Parathyroid adenoma (tissue), 2 donors: Measurements from ENCODE around the gene MT3.

Experiments used
- H2AFZ ChIP-seq: fragments of 300-600 bp; sonication (generic); one replicate; pipeline ENCODE4 v1.7.0; 2017; ENCODE audit warnings: antibody characterized with exemption, mild to moderate bottlenecking
- H3K27ac ChIP-seq: fragments of 300-600 bp; sonication (generic); one replicate; pipeline ENCODE4 v1.7.0; 2017
- H3K27me3 ChIP-seq: fragments of 300-600 bp; sonication (generic); one replicate; pipeline ENCODE4 v1.7.0; 2017; ENCODE audit warnings: low read length; ENCODE audit not compliant: control insufficient read depth, insufficient read depth
- H3K36me3 ChIP-seq: fragments of 300-600 bp; sonication (generic); one replicate; pipeline ENCODE4 v1.7.0; 2017; ENCODE audit warnings: low read length; ENCODE audit not compliant: control insufficient read depth, insufficient read depth
- H3K4me1 ChIP-seq: fragments of 300-600 bp; sonication (generic); one replicate; pipeline ENCODE4 v1.7.0; 2017; ENCODE audit warnings: control low read depth
- H3K4me2 ChIP-seq: fragments of 300-600 bp; sonication (generic); one replicate; pipeline ENCODE4 v1.7.0; 2017; ENCODE audit warnings: low read length
- H3K4me3 ChIP-seq: fragments of 300-600 bp; sonication (generic); one replicate; pipeline ENCODE4 v1.7.0; 2017; ENCODE audit warnings: low read depth, low read length
- H3K79me2 ChIP-seq: fragments of 300-600 bp; sonication (generic); one replicate; pipeline ENCODE4 v1.7.0; 2017; ENCODE audit warnings: control low read depth
- H3K9ac ChIP-seq: fragments of 300-600 bp; sonication (generic); one replicate; pipeline ENCODE4 v1.7.0; 2017; ENCODE audit warnings: mild to moderate bottlenecking
- H3K9me3 ChIP-seq: fragments of 300-600 bp; sonication (generic); one replicate; pipeline ENCODE4 v1.7.0; 2017; ENCODE audit warnings: low read length; ENCODE audit not compliant: control insufficient read depth
- TF ChIP-seq, protein P1 (sequence below): fragments of 300-600 bp; sonication (generic); IDR thresholded peaks from one replicate; pipeline ENCODE4 v1.7.0; 2017; ENCODE audit warnings: antibody characterized with exemption, mild to moderate bottlenecking
- donor health status: primary hyperparathyroidism.

MT3 gene

DNA sequence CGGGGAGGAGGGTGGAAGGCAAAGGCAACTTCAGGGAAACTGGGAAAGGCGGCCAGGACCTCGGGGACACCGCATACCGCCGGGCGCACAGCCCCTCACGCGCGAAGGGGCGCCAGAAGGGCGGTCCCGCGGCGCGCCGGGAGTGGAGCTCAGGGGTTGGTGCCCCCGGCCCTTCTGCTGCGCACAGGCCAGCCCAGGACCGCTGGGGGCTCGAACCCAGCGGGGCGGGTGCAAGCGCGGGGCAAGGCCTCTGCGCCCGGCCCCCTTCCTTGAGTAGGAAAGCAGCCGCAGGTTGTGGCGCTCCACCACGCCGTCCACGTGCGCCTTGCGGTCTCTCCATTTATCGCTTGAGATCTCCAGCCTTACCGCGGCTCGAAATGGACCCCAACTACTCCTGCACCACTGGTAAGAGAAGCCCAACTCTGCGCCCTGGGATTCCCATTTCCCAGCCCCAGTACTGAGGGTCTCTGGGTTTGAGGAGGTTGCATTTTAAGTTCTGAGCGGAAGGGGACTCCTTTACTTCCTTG is 46.2 kb downstream of the MT3 start:
- H2AFZ ChIP-seq: no peak overlapping the region
- no peak overlapping the region for H3K27ac ChIP-seq
- peak overlapping the region; percentile 44 for H3K4me2 ChIP-seq
- no peak overlapping the region for H3K4me3 ChIP-seq
- no peaks in the 10 kb centered on the region for H3K27me3 ChIP-seq
- no peaks in the 10 kb centered on the region for H3K4me1 ChIP-seq
- no peak overlapping the region for H3K9ac ChIP-seq
- no peaks in the 10 kb centered on the region for H3K9me3 ChIP-seq
- no peaks in the 10 kb centered on the region for H3K79me2 ChIP-seq
- TF ChIP-seq, protein P1, sequence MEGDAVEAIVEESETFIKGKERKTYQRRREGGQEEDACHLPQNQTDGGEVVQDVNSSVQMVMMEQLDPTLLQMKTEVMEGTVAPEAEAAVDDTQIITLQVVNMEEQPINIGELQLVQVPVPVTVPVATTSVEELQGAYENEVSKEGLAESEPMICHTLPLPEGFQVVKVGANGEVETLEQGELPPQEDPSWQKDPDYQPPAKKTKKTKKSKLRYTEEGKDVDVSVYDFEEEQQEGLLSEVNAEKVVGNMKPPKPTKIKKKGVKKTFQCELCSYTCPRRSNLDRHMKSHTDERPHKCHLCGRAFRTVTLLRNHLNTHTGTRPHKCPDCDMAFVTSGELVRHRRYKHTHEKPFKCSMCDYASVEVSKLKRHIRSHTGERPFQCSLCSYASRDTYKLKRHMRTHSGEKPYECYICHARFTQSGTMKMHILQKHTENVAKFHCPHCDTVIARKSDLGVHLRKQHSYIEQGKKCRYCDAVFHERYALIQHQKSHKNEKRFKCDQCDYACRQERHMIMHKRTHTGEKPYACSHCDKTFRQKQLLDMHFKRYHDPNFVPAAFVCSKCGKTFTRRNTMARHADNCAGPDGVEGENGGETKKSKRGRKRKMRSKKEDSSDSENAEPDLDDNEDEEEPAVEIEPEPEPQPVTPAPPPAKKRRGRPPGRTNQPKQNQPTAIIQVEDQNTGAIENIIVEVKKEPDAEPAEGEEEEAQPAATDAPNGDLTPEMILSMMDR: no peak
- H3K36me3 ChIP-seq: no peaks in the 10 kb centered on the region

DNA sequence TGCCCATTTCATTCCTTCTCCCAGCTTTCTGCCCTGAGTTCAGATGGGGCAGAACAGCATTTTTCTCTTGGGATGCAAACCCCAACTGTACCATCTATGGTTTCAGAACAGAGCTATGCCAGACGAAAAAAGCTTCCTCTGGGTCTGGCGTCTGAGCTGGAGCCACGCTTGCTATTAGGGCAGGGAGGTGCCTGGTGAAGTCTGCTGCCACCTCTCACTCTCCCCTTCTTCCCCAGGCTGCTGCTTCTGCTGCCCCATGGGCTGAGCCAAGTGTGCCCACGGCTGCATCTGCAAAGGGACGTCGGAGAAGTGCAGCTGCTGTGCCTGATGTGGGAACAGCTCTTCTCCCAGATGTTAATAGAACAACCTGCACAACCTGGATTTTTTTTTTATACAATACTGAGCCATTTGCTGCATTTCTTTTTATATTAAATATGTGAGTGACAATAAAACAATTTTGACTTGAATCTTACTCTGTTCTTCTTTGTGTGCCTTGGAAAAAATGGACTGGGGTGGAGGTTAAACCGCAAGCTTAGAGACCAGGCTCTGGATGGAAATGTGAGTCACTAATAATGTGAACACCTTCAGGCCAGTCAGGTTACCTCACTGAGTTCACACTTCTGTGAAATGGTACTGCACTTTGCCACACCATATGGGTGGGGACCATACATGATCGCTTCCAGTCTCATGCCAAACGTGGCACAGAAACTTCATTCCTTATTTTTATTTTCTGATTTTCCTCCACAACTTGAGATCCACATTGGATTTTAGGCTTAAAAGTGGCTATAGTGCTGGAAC is 47.5 kb downstream of the MT3 start:
- Histone ChIP-seq H3K4me1 (no peaks in the 10 kb centered on the region), H3K36me3 (no peaks in the 10 kb centered on the region), H3K9me3 (no peaks in the 10 kb centered on the region), H3K27ac (no peak overlapping the region), H3K79me2 (no peaks in the 10 kb centered on the region), H2AFZ (no peak overlapping the region), H3K4me2 (no peak overlapping the region), H3K9ac (no peak overlapping the region), H3K27me3 (no peaks in the 10 kb centered on the region), H3K4me3 (no peak overlapping the region)
- TF ChIP-seq, protein P1: no peak

DNA sequence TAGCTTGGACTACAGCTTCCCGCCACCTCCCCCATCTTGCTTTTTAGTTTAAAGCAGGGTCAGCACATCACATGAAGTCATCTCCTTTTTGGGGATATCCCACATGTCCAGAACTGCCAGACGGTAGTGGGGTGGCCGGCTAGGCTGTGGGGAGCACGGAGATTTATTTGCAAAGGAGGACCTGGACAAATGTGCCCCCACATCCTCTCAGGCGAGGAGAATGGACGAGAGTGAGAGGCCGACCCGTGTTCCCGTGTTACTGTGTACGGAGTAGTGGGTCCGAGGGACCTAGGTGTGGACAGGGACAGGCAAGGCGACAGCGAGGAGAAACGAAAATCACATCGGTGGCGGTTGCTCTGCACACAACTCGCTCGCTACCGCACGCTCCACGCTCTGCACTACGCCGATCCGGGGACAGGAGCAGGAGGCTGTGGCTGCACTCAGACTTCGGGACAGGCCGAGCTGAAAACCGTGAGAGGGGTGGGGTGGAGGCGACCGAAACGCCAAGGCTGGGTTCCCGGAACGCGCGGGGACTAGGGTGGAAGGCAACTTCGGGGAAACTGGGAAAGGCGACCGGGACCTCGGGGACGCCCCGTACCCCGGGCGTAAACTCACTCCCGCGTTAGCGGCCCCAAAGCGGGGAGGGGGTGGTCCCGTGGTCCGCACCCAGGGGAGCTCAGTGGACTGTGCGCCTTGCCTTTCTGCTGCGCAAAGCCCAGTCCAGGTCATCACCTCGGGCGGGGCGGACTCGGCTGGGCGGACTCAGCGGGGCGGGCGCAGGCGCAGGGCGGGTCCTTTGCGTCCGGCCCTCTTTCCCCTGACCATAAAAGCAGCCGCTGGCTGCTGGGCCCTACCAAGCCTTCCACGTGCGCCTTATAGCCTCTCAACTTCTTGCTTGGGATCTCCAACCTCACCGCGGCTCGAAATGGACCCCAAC is 48.8 kb downstream of the MT3 start, which contains the start of gene MT1A:
MT1A (plus strand) TSS at position 853 of the 937 bp plus-strand sequence; CDS start at position 926, 73 bp downstream.
- no peaks in the 10 kb centered on the region for H3K27me3 ChIP-seq
- no peaks in the 10 kb centered on the region for H3K9me3 ChIP-seq
- no peaks in the 10 kb centered on the region for H3K79me2 ChIP-seq
- peak within 1 kb of the TSS; percentile 54 for H2AFZ ChIP-seq
- no peaks in the 10 kb centered on the region for H3K36me3 ChIP-seq
- H3K4me2 ChIP-seq: peak within 1 kb of the TSS; percentile 83
- no peaks in the 10 kb centered on the region for H3K4me1 ChIP-seq
- no peak within 1 kb of the TSS for H3K9ac ChIP-seq
- H3K27ac ChIP-seq: no peak within 1 kb of the TSS
- peak within 1 kb of the TSS; percentile 59 for H3K4me3 ChIP-seq
- TF ChIP-seq, protein P1: no peak

DNA sequence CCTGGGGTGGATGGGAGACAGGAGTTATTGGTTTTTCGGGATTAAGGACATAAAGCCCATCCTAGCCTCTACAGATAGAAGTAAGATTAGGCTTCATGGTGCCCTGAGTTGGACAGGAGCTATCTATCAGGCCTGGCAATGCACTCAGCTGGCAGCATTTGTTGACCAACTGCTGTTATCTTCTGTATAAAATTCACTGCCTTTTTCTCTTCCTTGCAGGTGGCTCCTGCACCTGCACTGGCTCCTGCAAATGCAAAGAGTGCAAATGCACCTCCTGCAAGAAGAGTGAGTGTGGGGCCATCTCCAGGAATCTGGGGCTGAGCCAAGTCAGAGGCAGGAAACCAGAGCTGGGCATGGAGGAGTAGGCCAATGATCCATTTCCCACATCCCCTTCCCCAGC is 49.7 kb downstream of the MT3 start:
- H3K9me3 ChIP-seq: no peaks in the 10 kb centered on the region
- H3K4me3 ChIP-seq: no peak overlapping the region
- no peaks in the 10 kb centered on the region for H3K79me2 ChIP-seq
- H3K4me2 ChIP-seq: no peak overlapping the region
- H3K36me3 ChIP-seq: no peaks in the 10 kb centered on the region
- H3K27ac ChIP-seq: no peak overlapping the region
- H2AFZ ChIP-seq: no peak overlapping the region
- H3K9ac ChIP-seq: no peak overlapping the region
- peaks cover 4% of the 10 kb centered on the region for H3K4me1 ChIP-seq
- H3K27me3 ChIP-seq: no peaks in the 10 kb centered on the region
- TF ChIP-seq, protein P1: no peak
